Stomach (tissue), 9 donors: ENCODE results near the gene KIAA0408. TPM values are rescaled to one million over a fixed set of nuclear protein-coding genes. Genes with fewer than 3 reads are reported as not detected.

Source experiments
- DNase-seq, 2 donors: peaks; one replicate each; pipeline versions ENCODE4 v3.0.0 to v3.0.0-alpha.2; 2013 to 2019
- H3K27ac ChIP-seq, 5 donors: fragments of 200-600 bp in 4 of 5; sonication (generic) in 4 of 5; one replicate each; pipeline ENCODE4 v1.5.1; 2013 to 2019; ENCODE audit warnings: mild to moderate bottlenecking in 1 of 5, moderate library complexity in 1 of 5
- H3K27me3 ChIP-seq, 3 donors: fragments of 200-600 bp; sonication (generic); one replicate each; pipeline ENCODE4 v1.5.1; 2017 to 2019; ENCODE audit warnings: mixed run types in 1 of 3
- H3K36me3 ChIP-seq, 4 donors: fragments of 200-600 bp; sonication (generic); 1 replicate in 3 of 4; 2 replicates in 1 of 4; pipeline ENCODE4 v1.5.1; 2016 to 2019
- H3K4me1 ChIP-seq, 4 donors: fragments of 200-600 bp; sonication (generic); one replicate each; pipeline ENCODE4 v1.5.1; 2016 to 2019
- H3K4me3 ChIP-seq, 4 donors: fragments of 200-600 bp; sonication (generic) in 3 of 4; one replicate each; pipeline ENCODE4 v1.5.1; 2016 to 2019; ENCODE audit warnings: mild to moderate bottlenecking in 1 of 4
- H3K9me3 ChIP-seq, 4 donors: fragments of 200-600 bp; sonication (generic); one replicate each; pipeline ENCODE4 v1.5.1; 2016 to 2019
- CTCF ChIP-seq, 7 experiments: fragments of 450-650 bp in 4 of 7; fragments of 200-600 bp in 3 of 7; sonication (generic) in 3 of 7; IDR thresholded peaks; one replicate each; pipeline ENCODE4 v1.5.1; 2016 to 2019; ENCODE audit warnings: antibody characterized with exemption in 7 of 7, control low read depth in 2 of 7, mild to moderate bottlenecking in 1 of 7
- EP300 ChIP-seq: sonication (generic); formaldehyde crosslinking; IDR thresholded peaks from one replicate; pipeline ENCODE4 v1.6.1; 2017; ENCODE audit warnings: antibody characterized with exemption
- POLR2A ChIP-seq, 4 donors: fragments of 450-650 bp; IDR thresholded peaks; one replicate each; pipeline ENCODE4 v1.6.1; 2016; ENCODE audit warnings: antibody characterized with exemption in 4 of 4, control low read depth in 2 of 4, mild to moderate bottlenecking in 1 of 4, moderate library complexity in 1 of 4
- POLR2AphosphoS5 ChIP-seq, 3 donors: sonication (generic); formaldehyde crosslinking; IDR thresholded peaks; one replicate each; pipeline ENCODE4 v1.6.1; 2016; ENCODE audit warnings: antibody characterized with exemption in 3 of 3
- WGBS, 5 donors: extraction: QIAGEN DNeasy Blood & Tissue Kit in 3 of 5; methylation state at CpG; one replicate each; pipeline versions ENCODE4 v1.1.5 to v1.1.7; 2013 to 2018; 5-methylcytosine and 5-hydroxymethylcytosine counted together
- intact Hi-C: fragments of 100-400 bp; cut with DNase I; formaldehyde crosslinking; loops from one replicate; pipeline ENCODE4 v1.15.1; 2023; ENCODE audit warnings: low total_unique reads
- polyA plus RNA-seq, 3 donors: library from polyadenylated mRNA; stranded (reverse); fragments of 200-250 nt; gene quantifications; one replicate each; pipeline ENCODE4 v1.2.3, GENCODE V29; 2013
- total RNA-seq, 5 donors: library from RNA; depleted of rRNA; stranded (reverse); fragments of >200 nt; gene quantifications; one replicate each; pipeline versions ENCODE4 v1.1.0 to v1.2.3, GENCODE V29; 2014 to 2016
- donor health status: healthy with polysubstance abuse.
- donor health status: Bipolar disorder and iron deficiency.
- donor health status: healthy.

KIAA0408 gene
- total and polyA plus RNA-seq, 8 donors, result 0.87 to 89.3 (median 6.4) TPM

DNA sequence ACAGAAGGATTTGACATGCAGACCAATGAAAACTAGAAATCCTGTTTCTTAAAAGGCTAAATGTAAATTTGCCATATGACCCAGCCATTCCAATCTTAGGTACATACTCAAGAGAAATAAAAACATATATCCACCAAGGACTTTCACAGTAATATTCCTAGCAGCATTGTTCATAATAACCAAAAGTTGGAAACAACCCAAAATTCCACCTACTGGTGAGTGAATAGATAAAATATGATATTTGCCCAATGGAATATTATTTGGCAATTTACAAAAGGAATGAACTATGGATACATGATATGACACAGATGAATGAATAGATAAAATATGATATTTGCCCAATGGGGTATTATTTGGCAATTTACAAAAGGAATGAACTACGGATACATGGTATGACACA is 37.3 kb upstream of the KIAA0408 start:
- Histone ChIP-seq H3K9me3 (no peaks in the 10 kb centered on the region), H3K4me3 (no peak overlapping the region), H3K4me1 (no peaks in the 10 kb centered on the region), H3K27me3 (no peaks in the 10 kb centered on the region), H3K27ac (no peak overlapping the region), H3K36me3 (no peaks in the 10 kb centered on the region)
- DNase-seq, result no peak
- intact Hi-C loops, result no loop called here
- TF ChIP-seq EP300 (no peak), POLR2AphosphoS5 (IDR thresholded peaks at IDR 0.05) (no peak), CTCF (IDR thresholded peaks at IDR 0.05) (no peak), POLR2A (IDR thresholded peaks at IDR 0.05) (no peak)
- 90 to 94% (median 91%) methylated on average over 1 of the region's 1 CpG for WGBS, 5 donors

GRCh38 chr6:127494240-127494767 is 35.1 kb upstream of the KIAA0408 start:
- DNase-seq, result no peak

GRCh38 chr6:127489248-127489647 is 30.1 kb upstream of the KIAA0408 start:
- peaks cover 0 to 8% (median 0%) of the 10 kb centered on the region in 4 donors for H3K9me3 ChIP-seq
- no peaks in the 10 kb centered on the region for H3K27me3 ChIP-seq
- no peak for TF ChIP-seq EP300
- TF ChIP-seq POLR2A (IDR thresholded peaks at IDR 0.05), result no peak
- no peak for TF ChIP-seq POLR2AphosphoS5 (IDR thresholded peaks at IDR 0.05)
- no peak for TF ChIP-seq CTCF (IDR thresholded peaks at IDR 0.05)
- H3K36me3 ChIP-seq, result no peaks in the 10 kb centered on the region
- no peak for DNase-seq
- H3K27ac ChIP-seq, result no peak overlapping the region
- intact Hi-C loops, result no loop called here
- WGBS, 5 donors, result 90 to 94% (median 93%) methylated on average over 1 of the region's 1 CpG
- no peak overlapping the region for H3K4me3 ChIP-seq
- peaks cover 0 to 7% (median 3%) of the 10 kb centered on the region in 4 donors for H3K4me1 ChIP-seq

More at GRCh38 chr6:127494240-127494767, 35.1 kb upstream of the KIAA0408 start:
- Histone ChIP-seq H3K4me3 (no peak overlapping the region), H3K27me3 (no peaks in the 10 kb centered on the region), H3K9me3 (peaks cover 0 to 8% (median 0%) of the 10 kb centered on the region in 4 donors), H3K27ac (no peak overlapping the region), H3K36me3 (no peaks in the 10 kb centered on the region), H3K4me1 (no peaks in the 10 kb centered on the region)
- intact Hi-C loops, result no loop called here
- no peak for TF ChIP-seq POLR2AphosphoS5 (IDR thresholded peaks at IDR 0.05)
- no peak for TF ChIP-seq CTCF (IDR thresholded peaks at IDR 0.05)
- TF ChIP-seq POLR2A (IDR thresholded peaks at IDR 0.05), result no peak

DNA sequence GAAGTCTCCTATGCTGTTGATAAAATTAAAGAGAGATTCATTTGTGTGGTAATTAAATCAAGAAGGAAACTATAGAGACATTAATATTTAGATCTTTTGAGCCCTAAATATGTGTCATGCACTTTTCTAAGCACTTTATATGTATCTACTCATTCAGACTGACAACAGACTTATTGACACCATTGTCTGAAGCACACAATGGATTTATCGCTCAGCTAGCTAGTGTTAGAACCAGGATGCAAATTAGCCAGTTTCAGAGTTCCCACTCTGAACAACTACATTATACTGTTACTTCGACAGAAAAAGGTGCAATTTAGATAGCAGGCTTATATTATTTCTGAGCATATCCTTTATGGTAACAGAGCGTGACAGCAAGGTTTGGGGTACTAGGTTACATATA is 27.7 kb upstream of the KIAA0408 start:
- Histone ChIP-seq H3K27me3 (no peaks in the 10 kb centered on the region), H3K4me3 (no peak overlapping the region), H3K4me1 (peaks cover 0 to 18% (median 8%) of the 10 kb centered on the region in 4 donors), H3K27ac (no peak overlapping the region), H3K9me3 (peaks cover 0 to 8% (median 0%) of the 10 kb centered on the region in 4 donors), H3K36me3 (no peaks in the 10 kb centered on the region)
- intact Hi-C loops, result no loop called here
- TF ChIP-seq POLR2A (IDR thresholded peaks at IDR 0.05), result no peak
- DNase-seq, result no peak
- 91 to 97% (median 94%) methylated on average over 3 of the region's 3 CpGs for WGBS, 5 donors

DNA sequence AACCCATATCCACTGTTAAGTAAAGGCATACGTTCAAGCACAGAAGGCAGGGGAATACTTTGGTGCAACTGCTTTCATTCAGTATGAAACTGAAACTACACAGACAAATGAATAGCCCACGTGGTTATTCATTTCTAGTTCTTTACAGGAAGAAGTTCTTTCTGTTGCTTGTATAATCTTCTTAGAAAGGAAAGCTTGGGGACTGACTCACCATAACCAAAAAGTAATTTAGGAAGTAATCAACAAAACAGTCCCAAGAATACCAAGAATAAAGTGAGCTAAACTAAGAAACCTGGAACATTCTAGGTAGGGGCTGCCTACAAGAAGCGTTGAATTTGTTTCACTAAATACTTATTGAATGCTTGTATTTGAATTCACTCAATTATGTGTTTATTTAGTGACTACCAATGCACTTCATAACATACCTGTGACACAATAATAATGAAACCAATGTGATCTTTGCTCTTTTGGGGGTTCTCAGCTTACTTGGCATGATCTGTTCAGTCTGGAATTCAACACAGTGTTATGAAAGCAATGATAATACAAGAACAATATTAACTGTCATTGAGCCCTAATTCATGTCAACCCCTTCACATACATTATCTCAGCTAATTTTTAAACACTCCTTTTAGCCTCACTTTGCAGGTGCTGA is 25.1 kb upstream of the KIAA0408 start:
- peaks cover 0 to 18% (median 8%) of the 10 kb centered on the region in 4 donors for H3K4me1 ChIP-seq
- TF ChIP-seq POLR2A (IDR thresholded peaks at IDR 0.05) (no peak), POLR2AphosphoS5 (IDR thresholded peaks at IDR 0.05) (no peak), CTCF (IDR thresholded peaks at IDR 0.05) (no peak), EP300 (no peak)
- intact Hi-C loops, result no loop called here
- WGBS, 5 donors, result 17 to 28% (median 24%) methylated on average over 3 of the region's 3 CpGs
- H3K4me3 ChIP-seq, result no peak overlapping the region
- no peaks in the 10 kb centered on the region for H3K9me3 ChIP-seq
- peak overlapping the region in 1 of 5 donors; percentile 15 for H3K27ac ChIP-seq
- H3K36me3 ChIP-seq, result no peaks in the 10 kb centered on the region
- H3K27me3 ChIP-seq, result no peaks in the 10 kb centered on the region
- DNase-seq, result peak in 1 of 2 donors; percentile 35
